ENCODE data around the gene APBB2.

Gene APBB2

GRCh38 chr4:41133454-41134018 lies 80.8 kb downstream of the APBB2 start:
- DNase-seq = no peak

- DNase-seq = no peak
Observed at GRCh38 chr4:41132055-41132683, 82.2 kb downstream of the APBB2 start.

GRCh38 chr4:41129936-41130440 lies 84.4 kb downstream of the APBB2 start:
- no peak for DNase-seq

- no peak for DNase-seq
Observed at GRCh38 chr4:41129128-41129754, 85.1 kb downstream of the APBB2 start.

- no peak for DNase-seq
Observed at GRCh38 chr4:41125558-41126311, 88.6 kb downstream of the APBB2 start.

GRCh38 chr4:41124916-41125548 lies 89.3 kb downstream of the APBB2 start:
- no peak for DNase-seq

- no peak for DNase-seq
Observed at GRCh38 chr4:41122775-41123174, 91.6 kb downstream of the APBB2 start.

GRCh38 chr4:41122309-41122708 lies 92.0 kb downstream of the APBB2 start:
- no peak for DNase-seq

- no peak for DNase-seq
Observed at GRCh38 chr4:41121906-41122305, 92.4 kb downstream of the APBB2 start.

GRCh38 chr4:41120297-41121217 lies 93.8 kb downstream of the APBB2 start:
- no peak for DNase-seq

- no peak for DNase-seq
Observed at GRCh38 chr4:41119867-41120295, 94.5 kb downstream of the APBB2 start.

GRCh38 chr4:41111791-41112190 lies 102.6 kb downstream of the APBB2 start:
- no peak for DNase-seq

GRCh38 chr4:41110050-41110449 lies 104.3 kb downstream of the APBB2 start:
- no peak for DNase-seq

GRCh38 chr4:41108481-41108880 lies 105.9 kb downstream of the APBB2 start:
- DNase-seq = no peak

- DNase-seq = no peak
Observed at GRCh38 chr4:41106694-41107419, 107.5 kb downstream of the APBB2 start.

- DNase-seq = no peak
Observed at GRCh38 chr4:41106081-41106480, 108.3 kb downstream of the APBB2 start.

- DNase-seq = no peak
Observed at GRCh38 chr4:41104155-41104554, 110.2 kb downstream of the APBB2 start.

- no peak for DNase-seq
Observed at GRCh38 chr4:41103657-41104056, 110.7 kb downstream of the APBB2 start.

GRCh38 chr4:41102414-41103092 lies 111.8 kb downstream of the APBB2 start:
- DNase-seq = no peak

All from activated CD4-positive, alpha-beta T cell treated with anti-CD3 and anti-CD28 coated beads, Interleukin-2, amount 50 U/mL, for 48 hours (primary cell).